ENCODE data around the gene TECPR2. TPM values are rescaled to one million over a fixed set of nuclear protein-coding genes. Genes with fewer than 3 reads are reported as not detected.

The TECPR2 gene
- total and polyA plus RNA-seq, 2 of the 13 experiments (the other 11 are each of a cell fraction or from before 2014, with no cell fraction given), result 3.5 to 5.7 TPM

- TF ChIP-seq DZIP1 (CRISPR knock-in tag; IDR thresholded peaks at IDR 0.05), result 0 out of 2 replicates have a peak, but pooled peaks have one; percentile 56
- no peak for TF ChIP-seq ZBTB21 (CRISPR knock-in tag; IDR thresholded peaks at IDR 0.05)
- TF ChIP-seq CBX5 (CRISPR knock-in tag; IDR thresholded peaks at IDR 0.05; ENCODE audit: borderline replicate concordance), result no peak
- TF ChIP-seq ZNF737 (CRISPR knock-in tag; IDR thresholded peaks at IDR 0.05; ENCODE audit: borderline replicate concordance), result no peak
- TF ChIP-seq REL (CRISPR knock-in tag; conservative IDR thresholded peaks at IDR 0.05), result no peak
- no peak for TF ChIP-seq MIXL1 (CRISPR knock-in tag; IDR thresholded peaks at IDR 0.05)
- TF ChIP-seq NR2F1 (CRISPR knock-in tag; IDR thresholded peaks at IDR 0.05), result no peak
- TF ChIP-seq KLF6 (CRISPR knock-in tag; IDR thresholded peaks at IDR 0.05), result no peak
- TF ChIP-seq TRIM24 (CRISPR knock-in tag; IDR thresholded peaks at IDR 0.05), result no peak
- TF ChIP-seq ETV6 (CRISPR knock-in tag; conservative IDR thresholded peaks at IDR 0.05), result no peak
- TF ChIP-seq ATF7-NPFF (CRISPR knock-in tag; IDR thresholded peaks at IDR 0.05; ENCODE audit: low read depth), result no peak
- TF ChIP-seq, protein P1, sequence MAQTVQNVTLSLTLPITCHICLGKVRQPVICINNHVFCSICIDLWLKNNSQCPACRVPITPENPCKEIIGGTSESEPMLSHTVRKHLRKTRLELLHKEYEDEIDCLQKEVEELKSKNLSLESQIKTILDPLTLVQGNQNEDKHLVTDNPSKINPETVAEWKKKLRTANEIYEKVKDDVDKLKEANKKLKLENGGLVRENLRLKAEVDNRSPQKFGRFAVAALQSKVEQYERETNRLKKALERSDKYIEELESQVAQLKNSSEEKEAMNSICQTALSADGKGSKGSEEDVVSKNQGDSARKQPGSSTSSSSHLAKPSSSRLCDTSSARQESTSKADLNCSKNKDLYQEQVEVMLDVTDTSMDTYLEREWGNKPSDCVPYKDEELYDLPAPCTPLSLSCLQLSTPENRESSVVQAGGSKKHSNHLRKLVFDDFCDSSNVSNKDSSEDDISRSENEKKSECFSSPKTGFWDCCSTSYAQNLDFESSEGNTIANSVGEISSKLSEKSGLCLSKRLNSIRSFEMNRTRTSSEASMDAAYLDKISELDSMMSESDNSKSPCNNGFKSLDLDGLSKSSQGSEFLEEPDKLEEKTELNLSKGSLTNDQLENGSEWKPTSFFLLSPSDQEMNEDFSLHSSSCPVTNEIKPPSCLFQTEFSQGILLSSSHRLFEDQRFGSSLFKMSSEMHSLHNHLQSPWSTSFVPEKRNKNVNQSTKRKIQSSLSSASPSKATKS (CRISPR knock-in tag; IDR thresholded peaks at IDR 0.05), result no peak
- no peak for TF ChIP-seq ZNF598 (CRISPR knock-in tag; IDR thresholded peaks at IDR 0.05; ENCODE audit: borderline replicate concordance)
- TF ChIP-seq NFAT5 (CRISPR knock-in tag; IDR thresholded peaks at IDR 0.05), result no peak
- no peak for TF ChIP-seq SIX1 (CRISPR knock-in tag; IDR thresholded peaks at IDR 0.05; ENCODE audit: borderline replicate concordance)
- TF ChIP-seq, protein P2, sequence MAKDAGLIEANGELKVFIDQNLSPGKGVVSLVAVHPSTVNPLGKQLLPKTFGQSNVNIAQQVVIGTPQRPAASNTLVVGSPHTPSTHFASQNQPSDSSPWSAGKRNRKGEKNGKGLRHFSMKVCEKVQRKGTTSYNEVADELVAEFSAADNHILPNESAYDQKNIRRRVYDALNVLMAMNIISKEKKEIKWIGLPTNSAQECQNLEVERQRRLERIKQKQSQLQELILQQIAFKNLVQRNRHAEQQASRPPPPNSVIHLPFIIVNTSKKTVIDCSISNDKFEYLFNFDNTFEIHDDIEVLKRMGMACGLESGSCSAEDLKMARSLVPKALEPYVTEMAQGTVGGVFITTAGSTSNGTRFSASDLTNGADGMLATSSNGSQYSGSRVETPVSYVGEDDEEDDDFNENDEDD (CRISPR knock-in tag; IDR thresholded peaks at IDR 0.05; ENCODE audit: borderline replicate concordance), result no peak
- TF ChIP-seq ZNF777 (CRISPR knock-in tag; IDR thresholded peaks at IDR 0.05), result no peak; the same call in 1 of the 2 replicates
- no peak for TF ChIP-seq TSC22D2 (CRISPR knock-in tag; IDR thresholded peaks at IDR 0.05; ENCODE audit: borderline replicate concordance)
These were observed 148.1 kb downstream of the TECPR2 start (continued) for GRCh38 chr14:102510616-102511520.
